HepG2 (cell line): ENCODE measurements around the gene EPHA6. TPM values are rescaled to one million over a fixed set of nuclear protein-coding genes. Genes with fewer than 3 reads are reported as not detected.

Source experiments
- FIP1L1 ChIP-seq: fragments of 200-400 bp; formaldehyde crosslinking; IDR thresholded peaks from 2 replicates; pipeline ENCODE4 v1.6.1; 2018; ENCODE audit warnings: low read depth, mild to moderate bottlenecking, low read length, moderate library complexity, borderline replicate concordance; ENCODE audit not compliant: insufficient read depth
- FOXA1 ChIP-seq, 2 experiments: fragments of 450-650 bp in 1 of 2; sonication (generic) in 1 of 2; formaldehyde crosslinking in 1 of 2; IDR thresholded peaks; 2 replicates each; pipeline versions ENCODE4 v1.4.0 to v1.6.1; 2016 to 2020; ENCODE audit warnings: missing genetic modification reagents in 1 of 2
- HNRNPL ChIP-seq: fragments of 200-400 bp; formaldehyde crosslinking; IDR thresholded peaks from 2 replicates; pipeline ENCODE4 v1.6.1; 2017; ENCODE audit warnings: mild to moderate bottlenecking, low read depth, low read length
- KLF6 ChIP-seq: IDR thresholded peaks from 2 replicates; pipeline ENCODE4 v1.8.0; 2016; ENCODE audit warnings: missing biosample characterization, missing genetic modification reagents
- NR2C2 ChIP-seq: sonication (generic); formaldehyde crosslinking; IDR thresholded peaks from 2 replicates; pipeline ENCODE4 v1.4.0; 2020; ENCODE audit warnings: missing genetic modification reagents, mild to moderate bottlenecking, moderate library complexity, borderline replicate concordance
- PHF21A ChIP-seq: sonication (generic); formaldehyde crosslinking; IDR thresholded peaks from 2 replicates; pipeline ENCODE4 v1.5.0; 2020; ENCODE audit warnings: mild to moderate bottlenecking, missing genetic modification reagents
- POLR2A ChIP-seq, 2 experiments: IDR thresholded peaks; 2 replicates each; pipeline ENCODE4 v1.6.1; 2011; ENCODE audit warnings: low read depth in 2 of 2, low read length in 2 of 2, mild to moderate bottlenecking in 1 of 2, moderate library complexity in 1 of 2; ENCODE audit not compliant: insufficient read depth in 1 of 2
- RFXANK ChIP-seq: IDR thresholded peaks from 2 replicates; pipeline ENCODE4 v1.6.1; 2016
- SKI ChIP-seq: fragments of 450-650 bp; IDR thresholded peaks from one replicate; pipeline ENCODE4 v1.6.1; 2018; ENCODE audit warnings: mild to moderate bottlenecking; ENCODE audit not compliant: partially characterized antibody
- XRCC5 ChIP-seq: fragments of 200-400 bp; formaldehyde crosslinking; optimal IDR thresholded peaks from 2 replicates; pipeline ENCODE3; 2017; ENCODE audit warnings: mild to moderate bottlenecking, low read length
- ZFP37 ChIP-seq: sonication (generic); formaldehyde crosslinking; IDR thresholded peaks from 2 replicates; pipeline ENCODE4 v1.4.0; 2020; ENCODE audit warnings: missing genetic modification reagents, borderline replicate concordance
- ZNF30 ChIP-seq: sonication (generic); formaldehyde crosslinking; IDR thresholded peaks from 2 replicates; pipeline ENCODE4 v1.5.0; 2020; ENCODE audit warnings: mild to moderate bottlenecking, missing genetic modification reagents
- ZSCAN21 ChIP-seq: sonication (generic); formaldehyde crosslinking; IDR thresholded peaks from 2 replicates; pipeline ENCODE4 v1.8.0; 2022; ENCODE audit warnings: mild to moderate bottlenecking, missing genetic modification reagents, moderate library complexity, borderline replicate concordance
- polyA plus RNA-seq, 8 experiments: library from polyadenylated mRNA; depleted of rRNA in 3 of 8; stranded (reverse) in 7 of 8; unstranded in 1 of 8; fragments of >200 nt; fragmentation: Illumina TruSeq in 4 of 8; extraction: Trizol in 4 of 8; gene quantifications; 2 replicates each; pipeline versions ENCODE4 v1.2.1 to v1.2.3, GENCODE V29; 2011 to 2016; ENCODE audit warnings: low read depth in 4 of 8, missing spikeins in 1 of 8, mixed read lengths in 1 of 8; ENCODE audit not compliant: insufficient read depth in 1 of 8
- total RNA-seq, 5 experiments: library from RNA; depleted of rRNA; stranded (reverse); fragments of >200 nt; fragmentation: Illumina TruSeq; extraction: Trizol; gene quantifications; 2 replicates each; pipeline ENCODE4 v1.2.3, GENCODE V29; 2016; ENCODE audit warnings: low read depth in 1 of 5
- TF ChIP-seq, protein P1 (sequence below): IDR thresholded peaks from 2 replicates; pipeline ENCODE4 v1.6.1; 2012; ENCODE audit warnings: inconsistent platforms
- TF ChIP-seq, protein P2 (sequence below), 2 experiments: fragments of 450-650 bp in 1 of 2; sonication (generic) in 1 of 2; formaldehyde crosslinking; IDR thresholded peaks; 2 replicates each; pipeline versions ENCODE4 v1.5.0 to v1.8.0; 2020 to 2022; ENCODE audit warnings: mild to moderate bottlenecking in 1 of 2, missing genetic modification reagents in 1 of 2
- TF ChIP-seq, protein P3 (sequence below): sonication (generic); formaldehyde crosslinking; IDR thresholded peaks from 2 replicates; pipeline ENCODE4 v1.4.0; 2020; ENCODE audit warnings: mild to moderate bottlenecking, missing genetic modification reagents
- TF ChIP-seq, protein P4 (sequence below): sonication (generic); formaldehyde crosslinking; IDR thresholded peaks from 2 replicates; pipeline ENCODE4 v1.9.0; 2021; ENCODE audit warnings: missing genetic modification reagents, borderline replicate concordance

Gene EPHA6
- total and polyA plus RNA-seq, 2 of the 13 experiments (the other 11 are each of a cell fraction or from before 2014, with no cell fraction given), result not detected

DNA sequence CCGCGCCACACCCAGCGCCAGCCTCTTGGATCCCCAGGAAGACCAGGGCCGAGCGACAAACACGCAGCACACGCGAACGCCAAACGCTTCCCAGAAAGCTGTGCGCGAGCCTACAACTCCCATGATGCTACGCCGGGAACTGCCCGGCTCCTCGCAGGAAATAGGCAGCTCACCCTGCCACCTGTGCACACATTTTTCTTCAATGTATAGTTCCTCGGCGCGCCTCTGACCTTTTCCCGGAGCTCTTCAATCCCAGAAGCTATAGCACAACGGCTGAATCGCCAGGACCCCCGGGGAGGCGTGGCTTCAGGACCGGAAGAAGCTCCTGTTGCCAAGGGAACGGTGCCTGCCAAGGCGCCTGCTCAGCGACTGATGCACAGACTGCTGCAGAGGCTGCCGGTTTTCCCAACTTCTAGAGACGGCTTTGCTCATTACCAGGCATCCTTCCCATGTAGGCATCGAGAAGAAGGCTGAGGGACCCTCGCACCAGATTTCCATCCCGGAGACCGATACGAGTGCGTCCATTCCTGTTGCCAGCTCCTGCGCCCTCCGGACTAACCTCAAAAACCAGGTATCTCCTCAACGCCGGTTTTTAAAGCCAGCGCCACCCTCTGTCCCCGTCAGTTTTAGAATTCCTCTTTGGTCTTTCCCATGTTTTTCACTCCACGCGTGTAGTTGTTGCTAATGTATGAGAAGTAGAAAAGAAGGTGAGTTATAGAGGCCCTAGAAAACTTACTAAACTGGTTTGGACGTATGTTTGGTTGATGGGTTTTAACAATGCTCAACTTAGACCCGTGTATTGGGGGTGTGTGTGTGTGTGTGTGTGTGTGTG is 950.2 kb downstream of the EPHA6 start, which contains the start of gene ARL6 (continued):
- TF ChIP-seq ZSCAN21, result no peak
- TF ChIP-seq, protein P1, sequence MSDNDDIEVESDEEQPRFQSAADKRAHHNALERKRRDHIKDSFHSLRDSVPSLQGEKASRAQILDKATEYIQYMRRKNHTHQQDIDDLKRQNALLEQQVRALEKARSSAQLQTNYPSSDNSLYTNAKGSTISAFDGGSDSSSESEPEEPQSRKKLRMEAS, result peak; percentile 74
- TF ChIP-seq, protein P2, sequence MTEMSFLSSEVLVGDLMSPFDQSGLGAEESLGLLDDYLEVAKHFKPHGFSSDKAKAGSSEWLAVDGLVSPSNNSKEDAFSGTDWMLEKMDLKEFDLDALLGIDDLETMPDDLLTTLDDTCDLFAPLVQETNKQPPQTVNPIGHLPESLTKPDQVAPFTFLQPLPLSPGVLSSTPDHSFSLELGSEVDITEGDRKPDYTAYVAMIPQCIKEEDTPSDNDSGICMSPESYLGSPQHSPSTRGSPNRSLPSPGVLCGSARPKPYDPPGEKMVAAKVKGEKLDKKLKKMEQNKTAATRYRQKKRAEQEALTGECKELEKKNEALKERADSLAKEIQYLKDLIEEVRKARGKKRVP (CRISPR knock-in tag; IDR thresholded peaks at IDR 0.05), result no peak
- TF ChIP-seq FOXA1 (IDR thresholded peaks at IDR 0.05), result no peak
- TF ChIP-seq FOXA1 (CRISPR knock-in tag; IDR thresholded peaks at IDR 0.05), result no peak
- TF ChIP-seq HNRNPL, result no peak
- peak; percentile 60; the same call in 1 of the 2 replicates for TF ChIP-seq PHF21A
- no peak for TF ChIP-seq SKI
- no peak for TF ChIP-seq ZFP37 (CRISPR knock-in tag)
- TF ChIP-seq, protein P3, sequence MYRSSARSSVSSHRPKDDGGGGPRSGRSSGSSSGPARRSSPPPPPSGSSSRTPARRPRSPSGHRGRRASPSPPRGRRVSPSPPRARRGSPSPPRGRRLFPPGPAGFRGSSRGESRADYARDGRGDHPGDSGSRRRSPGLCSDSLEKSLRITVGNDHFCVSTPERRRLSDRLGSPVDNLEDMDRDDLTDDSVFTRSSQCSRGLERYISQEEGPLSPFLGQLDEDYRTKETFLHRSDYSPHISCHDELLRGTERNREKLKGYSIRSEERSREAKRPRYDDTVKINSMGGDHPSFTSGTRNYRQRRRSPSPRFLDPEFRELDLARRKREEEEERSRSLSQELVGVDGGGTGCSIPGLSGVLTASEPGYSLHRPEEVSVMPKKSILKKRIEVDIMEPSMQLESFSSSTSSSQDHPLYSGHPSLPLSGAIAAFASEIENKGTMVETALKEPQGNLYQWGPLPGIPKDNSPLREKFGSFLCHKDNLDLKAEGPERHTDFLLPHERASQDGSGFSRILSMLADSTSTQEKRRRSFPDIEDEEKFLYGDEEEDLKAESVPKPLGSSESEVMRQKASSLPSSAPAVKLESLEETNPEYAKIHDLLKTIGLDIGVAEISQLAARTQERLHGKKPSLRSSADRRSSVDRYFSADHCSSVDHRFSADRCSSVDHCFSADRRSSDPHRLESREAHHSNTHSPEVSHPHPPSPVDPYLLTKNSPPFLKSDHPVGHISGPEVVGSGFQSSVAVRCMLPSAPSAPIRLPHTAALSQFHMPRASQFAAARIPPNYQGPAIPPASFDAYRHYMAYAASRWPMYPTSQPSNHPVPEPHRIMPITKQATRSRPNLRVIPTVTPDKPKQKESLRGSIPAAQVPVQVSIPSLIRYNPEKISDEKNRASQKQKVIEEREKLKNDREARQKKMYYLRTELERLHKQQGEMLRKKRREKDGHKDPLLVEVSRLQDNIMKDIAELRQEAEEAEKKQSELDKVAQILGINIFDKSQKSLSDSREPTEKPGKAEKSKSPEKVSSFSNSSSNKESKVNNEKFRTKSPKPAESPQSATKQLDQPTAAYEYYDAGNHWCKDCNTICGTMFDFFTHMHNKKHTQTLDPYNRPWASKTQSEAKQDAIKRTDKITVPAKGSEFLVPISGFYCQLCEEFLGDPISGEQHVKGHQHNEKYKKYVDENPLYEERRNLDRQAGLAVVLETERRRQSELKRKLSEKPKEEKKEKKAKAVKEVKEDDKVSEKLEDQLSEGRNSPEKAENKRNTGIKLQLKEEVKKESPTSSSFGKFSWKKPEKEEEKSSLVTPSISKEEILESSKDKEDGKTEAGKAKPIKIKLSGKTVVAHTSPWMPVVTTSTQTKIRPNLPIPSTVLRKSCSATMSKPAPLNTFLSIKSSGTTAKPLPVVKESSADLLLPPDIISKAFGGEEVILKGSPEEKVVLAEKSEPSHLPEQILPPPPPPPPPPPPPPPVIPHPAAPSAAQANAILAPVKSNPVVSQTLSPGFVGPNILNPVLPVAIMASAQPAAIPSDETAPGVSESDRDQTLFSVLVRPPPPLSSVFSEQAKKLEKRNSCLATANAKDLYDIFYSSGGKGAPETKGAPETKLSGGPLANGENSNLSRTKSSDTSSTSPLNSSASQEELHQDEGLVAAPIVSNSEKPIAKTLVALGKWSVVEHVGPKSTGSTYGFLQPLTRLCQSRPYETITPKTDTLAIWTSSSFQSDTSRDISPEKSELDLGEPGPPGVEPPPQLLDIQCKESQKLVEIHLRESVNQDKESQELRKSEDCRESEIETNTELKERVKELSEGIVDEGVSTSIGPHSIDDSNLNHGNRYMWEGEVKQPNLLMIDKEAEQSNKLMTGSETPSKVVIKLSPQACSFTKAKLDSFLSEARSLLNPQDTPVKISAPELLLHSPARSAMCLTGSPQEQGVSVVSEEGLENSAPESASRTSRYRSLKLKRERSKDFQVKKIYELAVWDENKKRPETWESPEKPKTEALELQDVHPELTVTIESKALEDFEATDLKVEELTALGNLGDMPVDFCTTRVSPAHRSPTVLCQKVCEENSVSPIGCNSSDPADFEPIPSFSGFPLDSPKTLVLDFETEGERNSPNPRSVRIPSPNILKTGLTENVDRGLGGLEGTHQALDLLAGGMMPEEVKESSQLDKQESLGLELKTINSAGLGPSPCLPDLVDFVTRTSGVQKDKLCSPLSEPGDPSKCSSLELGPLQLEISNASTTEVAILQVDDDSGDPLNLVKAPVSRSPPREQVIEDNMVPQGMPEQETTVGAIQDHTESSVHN (CRISPR knock-in tag), result no peak
- peak; percentile 59; the same call in 1 of the 2 replicates for TF ChIP-seq NR2C2 (CRISPR knock-in tag)
- TF ChIP-seq KLF6 (CRISPR knock-in tag), result no peak
- no peak for TF ChIP-seq RFXANK
- no peak for TF ChIP-seq FIP1L1
- no peak for TF ChIP-seq ZNF30 (CRISPR knock-in tag)
- peak in 1 of 2 experiments; percentile 77; a peak in 3 of 4 replicates for TF ChIP-seq POLR2A (IDR thresholded peaks at IDR 0.05; ENCODE audit: insufficient read depth in 1 of 2, low read depth in 2 of 2, low read length in 2 of 2)
- no peak for TF ChIP-seq XRCC5
- TF ChIP-seq, protein P4, sequence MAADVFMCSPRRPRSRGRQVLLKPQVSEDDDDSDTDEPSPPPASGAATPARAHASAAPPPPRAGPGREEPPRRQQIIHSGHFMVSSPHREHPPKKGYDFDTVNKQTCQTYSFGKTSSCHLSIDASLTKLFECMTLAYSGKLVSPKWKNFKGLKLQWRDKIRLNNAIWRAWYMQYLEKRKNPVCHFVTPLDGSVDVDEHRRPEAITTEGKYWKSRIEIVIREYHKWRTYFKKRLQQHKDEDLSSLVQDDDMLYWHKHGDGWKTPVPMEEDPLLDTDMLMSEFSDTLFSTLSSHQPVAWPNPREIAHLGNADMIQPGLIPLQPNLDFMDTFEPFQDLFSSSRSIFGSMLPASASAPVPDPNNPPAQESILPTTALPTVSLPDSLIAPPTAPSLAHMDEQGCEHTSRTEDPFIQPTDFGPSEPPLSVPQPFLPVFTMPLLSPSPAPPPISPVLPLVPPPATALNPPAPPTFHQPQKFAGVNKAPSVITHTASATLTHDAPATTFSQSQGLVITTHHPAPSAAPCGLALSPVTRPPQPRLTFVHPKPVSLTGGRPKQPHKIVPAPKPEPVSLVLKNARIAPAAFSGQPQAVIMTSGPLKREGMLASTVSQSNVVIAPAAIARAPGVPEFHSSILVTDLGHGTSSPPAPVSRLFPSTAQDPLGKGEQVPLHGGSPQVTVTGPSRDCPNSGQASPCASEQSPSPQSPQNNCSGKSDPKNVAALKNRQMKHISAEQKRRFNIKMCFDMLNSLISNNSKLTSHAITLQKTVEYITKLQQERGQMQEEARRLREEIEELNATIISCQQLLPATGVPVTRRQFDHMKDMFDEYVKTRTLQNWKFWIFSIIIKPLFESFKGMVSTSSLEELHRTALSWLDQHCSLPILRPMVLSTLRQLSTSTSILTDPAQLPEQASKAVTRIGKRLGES (CRISPR knock-in tag), result no peak
